Subcutaneous adipose tissue (tissue), 4 donors: Measurements from ENCODE around the gene RFC4. TPM values are rescaled to one million over a fixed set of nuclear protein-coding genes. Genes with fewer than 3 reads are reported as not detected.

Source experiments
- total RNA-seq, 4 donors: library from RNA; depleted of rRNA; stranded (reverse); fragments of >200 nt; gene quantifications; one replicate each; pipeline ENCODE4 v1.1.0, GENCODE V29; 2016
- TF ChIP-seq, protein P1 (sequence below): fragments of 450-650 bp; IDR thresholded peaks from one replicate; pipeline ENCODE4 v1.5.1; 2016; ENCODE audit warnings: low read depth, mild to moderate bottlenecking, control low read depth, antibody characterized with exemption, moderate library complexity

The RFC4 gene
- total RNA-seq, 4 donors from 2014 or later, result 6.4 to 12.8 (median 8.6) TPM

DNA sequence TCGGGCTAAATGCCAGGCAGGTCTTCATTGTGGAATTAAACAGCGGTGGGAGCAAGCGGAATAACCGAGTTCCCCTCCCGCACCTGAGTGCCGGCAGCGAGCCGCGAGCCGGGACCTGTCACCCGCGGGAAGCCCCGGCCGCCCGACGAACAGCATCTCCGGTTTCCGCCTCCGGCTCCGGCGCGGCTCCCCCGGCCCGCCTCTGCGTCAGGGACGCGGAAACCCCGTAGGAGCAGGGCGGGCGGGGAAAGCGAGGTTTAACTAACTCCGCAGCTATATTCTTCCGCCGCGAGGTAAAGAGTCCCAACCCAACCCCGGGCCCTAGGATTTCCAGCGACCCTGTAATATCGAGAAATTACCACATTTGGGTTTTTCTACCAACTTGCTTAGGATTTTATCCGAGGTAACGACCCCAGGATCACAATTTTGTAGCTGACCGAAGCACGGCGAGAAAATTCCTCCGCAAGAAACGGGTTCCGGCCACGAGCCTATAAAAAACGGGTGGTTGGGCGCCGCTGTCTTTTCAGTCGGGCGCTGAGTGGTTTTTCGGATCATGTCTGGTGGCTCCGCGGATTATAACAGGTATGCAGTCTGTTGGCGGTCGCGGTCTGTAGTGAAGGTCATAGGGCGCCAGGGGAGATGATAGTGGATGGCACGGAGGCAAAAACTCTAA, 23.1 kb downstream of the RFC4 start, which contains the start of gene EIF4A2:
TSS of gene EIF4A2 (plus strand) at position 520 of the 673 bp plus-strand sequence. CDS start at position 554, 34 bp downstream.
- TF ChIP-seq, protein P1, sequence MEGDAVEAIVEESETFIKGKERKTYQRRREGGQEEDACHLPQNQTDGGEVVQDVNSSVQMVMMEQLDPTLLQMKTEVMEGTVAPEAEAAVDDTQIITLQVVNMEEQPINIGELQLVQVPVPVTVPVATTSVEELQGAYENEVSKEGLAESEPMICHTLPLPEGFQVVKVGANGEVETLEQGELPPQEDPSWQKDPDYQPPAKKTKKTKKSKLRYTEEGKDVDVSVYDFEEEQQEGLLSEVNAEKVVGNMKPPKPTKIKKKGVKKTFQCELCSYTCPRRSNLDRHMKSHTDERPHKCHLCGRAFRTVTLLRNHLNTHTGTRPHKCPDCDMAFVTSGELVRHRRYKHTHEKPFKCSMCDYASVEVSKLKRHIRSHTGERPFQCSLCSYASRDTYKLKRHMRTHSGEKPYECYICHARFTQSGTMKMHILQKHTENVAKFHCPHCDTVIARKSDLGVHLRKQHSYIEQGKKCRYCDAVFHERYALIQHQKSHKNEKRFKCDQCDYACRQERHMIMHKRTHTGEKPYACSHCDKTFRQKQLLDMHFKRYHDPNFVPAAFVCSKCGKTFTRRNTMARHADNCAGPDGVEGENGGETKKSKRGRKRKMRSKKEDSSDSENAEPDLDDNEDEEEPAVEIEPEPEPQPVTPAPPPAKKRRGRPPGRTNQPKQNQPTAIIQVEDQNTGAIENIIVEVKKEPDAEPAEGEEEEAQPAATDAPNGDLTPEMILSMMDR, result no peak

DNA sequence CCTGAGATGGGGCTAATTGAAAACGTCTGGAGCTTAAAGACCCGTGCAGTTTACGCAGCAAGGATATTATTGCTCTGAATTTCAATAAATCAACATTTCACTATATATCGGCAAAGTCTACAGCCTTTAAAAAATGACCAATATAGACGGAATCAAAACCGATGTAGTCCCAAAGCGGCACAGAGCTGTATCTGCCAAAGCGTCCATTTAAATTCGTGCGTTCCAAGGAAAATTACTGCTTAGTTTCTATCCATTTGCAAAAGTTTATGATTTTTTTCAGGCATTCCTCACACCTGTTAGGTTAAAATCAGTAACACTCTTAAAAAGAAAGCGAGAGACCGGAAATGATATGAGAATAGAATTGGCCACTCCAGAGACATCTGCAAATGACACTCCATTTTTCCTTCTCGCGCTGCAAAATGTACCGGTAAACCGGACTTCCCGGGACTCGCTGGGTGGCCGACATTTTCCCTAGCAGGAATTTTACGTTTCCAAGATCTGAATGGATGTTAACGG, 23.7 kb downstream of the RFC4 start:
- TF ChIP-seq, protein P1, result no peak

DNA sequence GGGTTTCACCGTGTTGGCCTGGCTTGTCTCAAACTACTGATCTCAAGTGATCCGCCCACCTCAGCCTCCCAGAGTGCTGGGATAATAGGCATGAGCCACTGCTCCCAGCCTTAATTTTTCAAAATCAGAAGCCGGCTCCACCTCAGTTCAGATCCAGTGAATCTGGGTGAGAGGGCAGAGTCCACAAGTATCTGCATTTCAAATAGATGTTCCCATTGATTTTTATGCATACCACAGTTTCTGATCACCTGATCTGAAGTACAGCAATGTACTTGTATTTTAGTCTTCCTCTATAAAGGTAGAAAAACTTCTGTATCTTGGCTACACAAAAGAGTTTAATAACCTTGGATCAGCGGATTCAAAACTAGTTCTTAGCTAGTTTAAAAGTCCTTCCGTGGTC, 27.1 kb downstream of the RFC4 start:
- TF ChIP-seq, protein P1, result no peak

DNA sequence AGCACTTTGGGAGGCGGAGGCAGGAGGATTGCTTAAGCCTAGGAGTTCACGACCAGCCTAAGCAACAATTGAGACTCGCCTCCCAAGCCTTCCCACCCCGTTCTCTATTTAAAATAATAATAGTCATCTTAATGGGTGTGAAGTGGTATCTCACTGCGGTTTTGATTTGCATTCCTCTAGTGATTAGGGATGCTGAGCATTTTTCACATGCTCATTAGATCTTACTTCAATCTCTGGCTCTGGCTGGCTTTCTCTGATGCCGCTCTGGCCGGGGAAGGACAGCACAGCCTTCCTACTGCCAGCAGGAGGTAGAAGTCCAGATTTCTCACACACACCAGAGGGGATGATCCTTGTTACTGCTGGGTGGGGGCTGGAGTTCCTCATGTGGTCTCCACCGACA, 30.3 kb downstream of the RFC4 start:
- TF ChIP-seq, protein P1, result no peak

DNA sequence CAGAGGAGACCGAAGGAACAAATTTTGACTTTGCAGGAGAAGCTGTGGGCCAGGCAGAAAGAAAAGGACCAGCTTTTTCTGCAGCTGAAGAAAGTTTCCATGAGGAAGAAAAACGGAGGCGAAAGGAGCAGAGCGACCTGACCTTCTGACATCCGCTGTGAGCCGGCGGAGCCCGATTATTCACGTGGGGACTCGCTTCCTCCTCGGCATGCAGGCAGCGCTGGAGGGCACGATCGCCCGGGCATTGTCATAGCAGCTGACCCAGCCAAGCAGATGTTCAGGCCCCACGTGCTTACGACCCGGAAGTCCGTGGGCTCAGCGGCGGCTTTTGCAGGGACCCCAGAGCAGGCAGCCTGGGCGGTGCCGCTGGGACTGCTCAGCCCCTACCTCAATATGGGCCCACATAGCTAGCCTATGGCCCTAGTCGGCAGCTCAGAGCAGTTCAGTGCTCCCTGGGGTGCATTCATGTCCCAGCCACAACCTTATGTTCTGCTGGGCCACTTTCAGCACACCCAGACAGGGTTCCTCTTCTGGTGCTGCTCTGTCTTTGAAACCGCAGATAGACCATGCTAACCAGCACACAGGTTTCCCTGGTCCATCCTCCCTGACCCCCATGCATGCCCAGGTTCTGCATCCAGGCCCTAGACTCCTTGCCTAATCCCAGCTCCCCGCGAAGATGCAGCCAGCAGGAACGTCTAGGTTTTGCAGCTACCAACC, 33.4 kb downstream of the RFC4 start:
- TF ChIP-seq, protein P1, result no peak

DNA sequence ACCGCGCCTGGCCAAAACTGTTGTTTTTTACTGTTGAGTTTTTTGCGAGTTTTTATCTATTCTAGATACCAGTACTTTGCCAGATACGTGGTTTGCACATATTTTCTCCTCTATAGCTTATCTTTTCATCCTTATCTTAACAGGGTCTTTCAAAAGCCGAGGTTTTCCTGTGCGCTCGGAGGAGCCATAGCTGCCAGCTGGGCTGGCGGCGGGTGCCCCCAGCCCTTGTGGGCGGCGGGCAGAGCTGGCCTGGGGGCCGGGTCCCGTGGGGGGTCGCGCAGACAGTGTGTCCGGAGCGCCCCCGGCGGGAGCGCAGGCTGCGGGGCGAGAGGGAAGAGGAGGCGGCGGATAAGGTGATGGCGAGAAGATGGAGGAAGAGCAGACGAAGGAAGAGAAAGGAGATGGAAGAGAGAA, 34.0 kb downstream of the RFC4 start:
- TF ChIP-seq, protein P1, result no peak

DNA sequence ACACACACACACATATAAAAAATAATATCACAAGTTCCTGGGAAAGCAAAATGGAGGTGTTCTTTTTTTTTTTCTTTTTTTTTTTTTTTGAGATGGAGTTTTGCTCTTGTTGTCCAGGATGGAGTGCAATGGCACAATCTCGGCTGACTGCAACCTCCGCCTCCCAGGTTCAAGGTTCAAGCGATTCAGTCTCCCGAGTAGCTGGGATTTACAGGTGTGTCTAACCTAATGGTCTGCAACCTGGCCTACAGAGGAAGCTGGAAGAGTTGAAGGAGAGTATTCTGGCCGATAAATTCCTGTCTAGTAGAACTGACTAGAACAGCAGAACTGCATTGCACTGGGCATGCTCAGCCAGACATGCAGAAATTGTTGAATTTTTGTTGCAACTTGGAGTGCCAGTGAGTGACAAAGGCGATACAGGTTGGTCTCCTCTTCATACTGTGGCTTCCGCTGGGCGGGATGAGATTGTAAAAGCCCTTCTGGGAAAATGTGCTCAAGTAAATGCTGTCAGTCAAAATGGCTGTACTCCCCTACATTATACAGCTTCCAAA, 45.3 kb downstream of the RFC4 start:
- TF ChIP-seq, protein P1, result no peak
